ENCODE data around the gene SLC38A1.

GRCh38 chr12:46218322-46219095 lies 50.3 kb downstream of the SLC38A1 start:
- TF ChIP-seq, protein P1, sequence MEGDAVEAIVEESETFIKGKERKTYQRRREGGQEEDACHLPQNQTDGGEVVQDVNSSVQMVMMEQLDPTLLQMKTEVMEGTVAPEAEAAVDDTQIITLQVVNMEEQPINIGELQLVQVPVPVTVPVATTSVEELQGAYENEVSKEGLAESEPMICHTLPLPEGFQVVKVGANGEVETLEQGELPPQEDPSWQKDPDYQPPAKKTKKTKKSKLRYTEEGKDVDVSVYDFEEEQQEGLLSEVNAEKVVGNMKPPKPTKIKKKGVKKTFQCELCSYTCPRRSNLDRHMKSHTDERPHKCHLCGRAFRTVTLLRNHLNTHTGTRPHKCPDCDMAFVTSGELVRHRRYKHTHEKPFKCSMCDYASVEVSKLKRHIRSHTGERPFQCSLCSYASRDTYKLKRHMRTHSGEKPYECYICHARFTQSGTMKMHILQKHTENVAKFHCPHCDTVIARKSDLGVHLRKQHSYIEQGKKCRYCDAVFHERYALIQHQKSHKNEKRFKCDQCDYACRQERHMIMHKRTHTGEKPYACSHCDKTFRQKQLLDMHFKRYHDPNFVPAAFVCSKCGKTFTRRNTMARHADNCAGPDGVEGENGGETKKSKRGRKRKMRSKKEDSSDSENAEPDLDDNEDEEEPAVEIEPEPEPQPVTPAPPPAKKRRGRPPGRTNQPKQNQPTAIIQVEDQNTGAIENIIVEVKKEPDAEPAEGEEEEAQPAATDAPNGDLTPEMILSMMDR (IDR thresholded peaks at IDR 0.05), result no peak
- TF ChIP-seq POLR2A (IDR thresholded peaks at IDR 0.05), result no peak
